ENCODE data around the gene GALK1.

GALK1 gene

DNA sequence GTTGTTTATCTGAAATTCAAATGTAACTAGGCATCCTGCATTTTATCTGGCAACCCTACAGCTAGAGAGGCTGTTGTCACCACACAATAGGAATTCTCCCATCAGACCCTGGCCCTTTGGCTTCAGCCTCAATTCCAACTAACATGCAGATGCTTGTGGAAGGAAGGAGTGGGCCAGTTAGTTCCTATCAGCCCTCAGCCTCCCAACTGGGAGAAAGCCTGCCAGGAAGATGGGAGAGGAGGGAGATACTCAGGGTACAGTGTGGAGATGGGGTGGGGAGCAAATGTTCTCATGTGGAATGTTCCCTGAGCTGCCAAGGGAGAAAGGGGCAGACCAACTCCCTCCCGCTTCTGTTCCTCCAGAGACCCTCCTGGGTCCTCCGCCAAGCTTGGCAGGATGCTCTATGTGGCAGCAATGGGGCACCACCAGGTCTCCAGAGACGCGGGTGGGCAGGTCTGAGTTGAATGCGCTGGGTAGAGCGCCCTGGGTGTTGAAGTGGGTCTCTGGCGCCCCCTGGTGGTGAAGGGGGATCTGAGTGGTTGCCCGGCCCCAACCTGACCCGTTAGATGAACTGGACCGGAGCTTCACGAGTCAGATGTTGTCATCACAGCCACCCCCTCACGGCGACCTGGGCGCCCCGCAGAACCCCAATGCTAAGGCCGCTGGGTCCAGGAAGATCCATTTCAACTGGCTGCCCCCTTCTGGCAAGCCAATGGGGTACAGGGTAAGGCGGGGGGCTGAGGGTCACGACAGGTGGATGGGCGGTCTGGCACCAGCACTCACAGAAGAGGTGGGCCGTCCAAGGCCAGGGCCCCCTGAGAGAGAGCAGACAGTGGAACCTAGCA is 15.2 kb downstream of the GALK1 start:
- DNase-seq (ENCODE audit: low read depth) = peak; percentile 36

DNA sequence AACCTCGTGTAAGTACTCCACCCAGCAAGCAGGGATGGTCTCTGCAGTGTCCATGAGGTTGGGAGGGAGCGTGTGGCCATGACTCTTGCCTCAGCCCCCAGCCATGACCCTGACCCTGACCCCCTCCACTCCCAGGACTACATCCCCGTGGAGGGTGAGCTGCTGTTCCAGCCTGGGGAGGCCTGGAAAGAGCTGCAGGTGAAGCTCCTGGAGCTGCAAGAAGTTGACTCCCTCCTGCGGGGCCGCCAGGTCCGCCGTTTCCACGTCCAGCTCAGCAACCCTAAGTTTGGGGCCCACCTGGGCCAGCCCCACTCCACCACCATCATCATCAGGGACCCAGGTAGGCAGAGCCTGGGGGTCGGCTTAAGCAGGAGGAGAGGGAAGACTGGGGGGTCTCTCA is 16.3 kb downstream of the GALK1 start:
- DNase-seq (ENCODE audit: low read depth) = no peak

DNA sequence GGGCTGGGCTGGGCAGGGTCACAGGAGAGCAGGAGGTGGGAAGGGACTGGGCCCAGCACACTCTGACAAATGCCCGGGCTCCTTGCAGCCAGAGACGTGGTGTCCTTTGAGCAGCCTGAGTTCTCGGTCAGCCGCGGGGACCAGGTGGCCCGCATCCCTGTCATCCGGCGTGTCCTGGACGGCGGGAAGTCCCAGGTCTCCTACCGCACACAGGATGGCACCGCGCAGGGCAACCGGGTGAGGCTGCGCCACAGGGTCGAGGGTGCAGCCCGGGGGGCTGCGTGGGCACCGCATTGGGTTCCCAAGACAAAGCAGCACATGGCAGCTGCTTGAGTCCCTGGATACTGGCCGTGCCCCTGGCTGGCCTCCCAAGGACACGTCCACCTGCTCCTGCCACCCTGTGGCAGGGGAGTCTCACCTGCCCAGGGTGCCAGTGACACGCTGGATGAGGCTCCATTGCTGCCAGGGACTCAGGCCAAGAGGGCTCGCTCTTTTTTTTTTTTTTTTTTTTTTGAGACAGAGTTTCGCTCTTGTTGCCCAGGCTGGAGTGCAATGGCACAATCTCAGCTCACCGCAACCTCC is 21.3 kb downstream of the GALK1 start:
- no peak for DNase-seq (ENCODE audit: low read depth)

DNA sequence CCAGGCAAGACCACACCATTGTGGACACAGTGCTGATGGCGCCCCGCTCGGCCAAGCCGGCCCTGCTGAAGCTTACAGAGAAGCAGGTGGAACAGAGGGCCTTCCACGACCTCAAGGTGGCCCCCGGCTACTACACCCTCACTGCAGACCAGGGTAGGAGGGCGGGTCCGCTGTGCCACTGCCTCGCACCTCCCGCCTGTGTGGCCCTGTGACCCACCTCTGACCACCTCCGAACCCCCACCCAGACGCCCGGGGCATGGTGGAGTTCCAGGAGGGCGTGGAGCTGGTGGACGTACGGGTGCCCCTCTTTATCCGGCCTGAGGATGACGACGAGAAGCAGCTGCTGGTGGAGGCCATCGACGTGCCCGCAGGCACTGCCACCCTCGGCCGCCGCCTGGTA is 22.7 kb downstream of the GALK1 start:
- no peak for DNase-seq (ENCODE audit: low read depth)

DNA sequence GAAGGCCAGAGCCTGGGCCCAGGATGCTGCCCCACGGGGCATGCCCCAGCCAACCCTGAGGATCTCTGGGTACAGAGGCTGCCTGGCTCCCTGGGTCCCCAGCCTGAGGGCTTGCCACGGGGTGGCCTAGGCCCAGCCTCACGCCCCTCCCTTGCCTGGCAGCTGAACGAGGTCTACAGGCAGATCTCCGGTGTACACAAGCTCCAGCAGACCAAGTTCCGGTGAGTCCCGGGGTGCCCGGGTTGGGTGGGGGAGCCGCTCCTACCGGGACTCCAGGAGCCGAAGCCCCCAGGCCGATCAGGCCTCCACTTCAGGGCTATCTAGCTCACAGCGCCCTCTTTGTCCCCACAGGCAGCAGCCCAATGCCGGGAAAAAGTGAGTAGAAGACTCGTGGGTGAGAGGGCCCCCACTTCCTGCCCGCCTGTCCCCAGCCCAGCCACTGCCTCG is 24.3 kb downstream of the GALK1 start:
- no peak for DNase-seq (ENCODE audit: low read depth)

DNA sequence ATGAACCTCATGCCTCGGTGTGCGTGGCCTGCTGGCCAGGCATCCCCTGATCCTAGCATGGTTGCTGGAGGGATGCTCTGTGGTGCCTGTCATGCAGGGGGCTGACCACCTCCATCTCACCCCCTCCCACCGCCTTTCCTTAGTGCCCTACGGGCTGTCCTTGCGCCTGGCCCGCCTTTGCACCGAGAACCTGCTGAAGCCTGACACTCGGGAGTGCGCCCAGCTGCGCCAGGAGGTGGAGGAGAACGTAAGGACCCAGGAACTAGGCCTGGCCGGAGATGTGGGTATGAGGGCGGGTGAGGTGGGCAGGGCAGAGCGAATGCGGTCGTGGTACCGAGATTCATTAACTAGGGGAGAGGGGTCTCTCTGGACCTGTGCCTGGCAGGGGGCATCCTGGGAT is 24.8 kb downstream of the GALK1 start:
- DNase-seq (ENCODE audit: low read depth) = no peak

DNA sequence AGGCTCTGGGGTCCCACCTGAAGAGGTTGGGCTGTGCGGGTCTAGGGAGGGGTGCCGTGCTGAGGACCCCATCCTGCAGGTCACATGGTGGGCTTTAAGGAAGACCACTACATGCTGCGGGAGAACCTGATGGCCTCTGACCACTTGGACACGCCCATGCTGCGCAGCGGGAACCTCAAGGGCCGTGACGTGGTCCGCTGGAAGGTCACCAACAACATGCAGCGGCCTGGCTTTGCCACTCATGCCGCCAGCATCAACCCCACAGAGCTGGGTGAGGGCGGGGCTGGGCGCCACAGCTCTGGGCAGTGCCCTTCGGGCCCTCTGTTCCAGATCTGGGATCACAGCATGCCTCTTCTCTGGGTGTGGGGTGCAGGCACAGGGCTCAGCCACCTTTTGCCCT is 25.2 kb downstream of the GALK1 start:
- no peak for DNase-seq (ENCODE audit: low read depth)

DNA sequence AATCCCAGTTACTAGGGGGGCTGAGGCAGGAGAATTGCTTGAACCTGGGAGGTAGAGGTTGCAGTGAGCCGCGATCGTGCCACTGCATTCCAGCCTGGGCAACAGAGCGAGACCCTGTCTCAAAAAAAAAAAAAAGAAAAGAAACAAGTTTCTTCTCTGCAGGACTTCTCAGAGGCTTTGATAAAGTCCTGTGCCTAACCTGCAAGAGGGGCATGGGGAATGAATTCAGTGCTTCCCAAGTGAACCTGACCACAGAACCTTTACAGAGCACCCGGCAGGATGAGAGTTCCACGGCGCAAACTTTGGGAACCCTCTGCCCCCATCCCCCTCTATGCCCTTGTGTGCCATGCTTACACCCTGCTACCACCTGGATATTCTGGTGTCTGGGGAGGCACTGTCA is 25.8 kb downstream of the GALK1 start:
- DNase-seq (ENCODE audit: low read depth) = no peak

DNA sequence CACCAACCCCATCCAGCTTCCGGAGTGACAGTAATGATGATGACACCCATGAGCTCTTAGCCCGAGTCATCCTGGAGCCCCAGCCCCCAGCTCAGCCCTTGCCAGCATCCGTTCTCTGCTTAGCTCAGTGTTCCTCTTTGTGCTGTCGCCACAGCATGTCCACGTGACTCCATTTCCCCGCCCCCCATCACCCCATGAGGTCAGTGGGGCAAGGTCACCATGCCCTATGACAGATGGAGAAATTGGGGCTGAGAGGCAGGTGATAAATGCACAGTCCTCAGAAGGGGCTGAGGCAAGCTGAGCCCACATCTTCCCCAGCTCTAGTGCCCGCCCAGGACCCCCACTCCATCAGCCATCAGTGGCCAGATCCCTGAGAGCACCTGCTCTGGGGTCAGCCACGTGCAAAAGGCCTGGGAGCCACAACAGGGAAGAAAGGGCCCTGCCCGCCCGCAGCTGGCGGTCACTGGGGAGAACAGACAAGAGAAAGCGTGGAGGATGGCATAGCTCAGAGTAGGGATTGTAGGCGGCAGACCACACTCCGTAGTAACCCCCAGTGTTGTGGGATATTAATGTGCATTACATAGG is 26.7 kb downstream of the GALK1 start:
- DNase-seq (ENCODE audit: low read depth) = peak; percentile 8

DNA sequence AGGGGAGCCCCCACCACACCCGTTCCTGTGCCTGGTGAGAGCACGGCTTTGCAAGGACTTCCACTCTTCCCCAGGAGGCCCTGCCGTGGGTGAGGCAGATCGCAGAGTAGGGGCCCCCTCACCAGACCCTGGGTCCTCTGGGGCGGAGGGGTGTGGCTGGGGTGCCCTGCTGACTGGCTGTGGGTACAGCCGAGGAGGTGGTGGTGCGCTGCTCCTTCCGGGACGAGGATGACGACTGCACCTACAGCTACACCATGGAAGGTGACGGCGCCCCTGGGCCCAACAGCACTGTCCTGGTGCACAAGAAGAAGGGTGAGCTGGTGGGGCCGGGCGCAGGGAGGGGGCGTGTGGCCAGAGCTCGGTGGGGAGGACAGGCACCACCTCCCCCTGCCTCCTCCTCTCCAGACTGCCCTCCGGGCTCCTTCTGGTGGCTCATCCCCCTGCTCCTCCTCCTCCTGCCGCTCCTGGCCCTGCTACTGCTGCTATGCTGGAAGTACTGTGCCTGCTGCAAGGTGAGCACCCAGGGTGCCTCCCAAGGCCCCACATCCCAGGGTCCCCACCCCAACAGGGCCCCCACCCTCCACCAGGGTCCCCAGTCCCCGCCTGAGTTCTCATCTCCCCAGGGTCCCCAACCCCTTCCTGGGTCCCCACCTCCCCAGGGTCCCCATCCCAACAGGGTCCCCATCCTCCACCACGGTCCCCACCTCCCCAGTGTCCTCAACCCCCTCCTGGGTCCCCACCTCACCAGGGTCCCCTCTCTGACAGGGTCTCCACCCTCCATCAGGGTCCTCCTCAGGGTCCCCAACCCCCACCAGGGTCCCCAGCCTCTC is 27.6 kb downstream of the GALK1 start:
- no peak for DNase-seq (ENCODE audit: low read depth)

DNA sequence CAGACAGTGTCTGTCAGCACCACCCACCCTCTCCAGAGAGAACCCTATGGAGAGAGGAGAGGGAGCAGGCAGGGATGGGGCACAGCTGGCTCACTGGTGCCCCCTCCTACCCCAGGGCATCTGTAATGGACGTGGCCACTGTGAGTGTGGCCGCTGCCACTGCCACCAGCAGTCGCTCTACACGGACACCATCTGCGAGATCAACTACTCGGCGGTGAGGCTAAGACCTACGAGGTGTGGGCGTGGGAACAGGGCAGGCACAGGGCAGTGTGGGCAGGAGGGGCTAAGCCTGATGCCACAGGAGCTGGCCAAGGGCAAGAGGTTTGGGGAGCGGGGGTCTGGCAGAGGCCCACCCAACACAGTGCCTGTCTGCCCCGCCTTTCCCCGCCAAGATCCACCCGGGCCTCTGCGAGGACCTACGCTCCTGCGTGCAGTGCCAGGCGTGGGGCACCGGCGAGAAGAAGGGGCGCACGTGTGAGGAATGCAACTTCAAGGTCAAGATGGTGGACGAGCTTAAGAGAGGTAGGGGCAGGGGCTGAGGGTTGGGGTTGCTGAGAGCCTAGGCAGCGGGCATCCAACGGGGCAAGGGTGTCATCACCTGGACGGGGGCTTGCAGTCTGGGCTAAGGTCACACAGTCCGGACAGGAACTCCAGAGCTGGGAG is 28.7 kb downstream of the GALK1 start:
- no peak for DNase-seq (ENCODE audit: low read depth)

DNA sequence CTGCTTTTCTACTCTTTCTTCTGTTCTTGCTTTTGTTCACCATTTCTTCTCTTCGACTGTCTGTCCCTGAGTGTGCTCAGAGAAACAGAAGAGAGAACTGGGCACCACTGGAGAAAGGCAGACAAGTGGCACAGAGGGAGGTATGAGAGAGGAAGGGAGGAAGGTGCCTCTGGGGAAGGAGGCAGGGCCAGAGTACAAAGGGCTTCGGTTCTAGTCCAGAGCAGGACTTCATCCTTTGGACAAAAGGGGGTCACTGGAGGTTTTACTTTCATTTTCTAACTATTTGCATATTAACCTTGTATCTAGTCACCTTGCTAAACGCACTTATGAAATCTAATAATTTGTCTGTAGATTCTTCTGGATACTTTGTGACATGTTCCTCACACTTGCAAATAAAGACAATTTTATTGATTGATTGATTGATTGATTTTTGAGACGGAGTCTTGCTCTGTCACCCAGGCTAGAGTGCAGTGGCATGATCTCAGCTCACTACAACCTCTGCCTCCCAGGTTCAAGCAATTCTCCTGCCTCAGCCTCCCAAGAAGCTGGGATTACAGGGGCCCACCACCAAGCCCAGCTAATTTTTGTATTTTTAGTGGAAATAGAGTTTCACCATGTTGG is 30.2 kb downstream of the GALK1 start:
- no peak for DNase-seq (ENCODE audit: low read depth)

DNA sequence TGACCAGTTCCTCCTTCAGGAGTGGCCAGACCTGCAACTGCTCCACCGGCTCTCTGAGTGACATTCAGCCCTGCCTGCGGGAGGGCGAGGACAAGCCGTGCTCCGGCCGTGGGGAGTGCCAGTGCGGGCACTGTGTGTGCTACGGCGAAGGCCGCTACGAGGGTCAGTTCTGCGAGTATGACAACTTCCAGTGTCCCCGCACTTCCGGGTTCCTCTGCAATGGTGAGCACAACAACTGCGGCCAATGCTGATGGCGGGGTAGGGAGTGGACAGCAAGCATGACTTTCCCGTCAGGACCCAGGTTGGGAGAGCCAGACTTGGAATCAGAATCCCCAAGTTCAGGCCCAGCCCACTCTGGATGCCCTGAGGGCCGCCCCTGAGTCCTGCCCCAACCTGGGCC is 31.5 kb downstream of the GALK1 start:
- DNase-seq (ENCODE audit: low read depth) = no peak

DNA sequence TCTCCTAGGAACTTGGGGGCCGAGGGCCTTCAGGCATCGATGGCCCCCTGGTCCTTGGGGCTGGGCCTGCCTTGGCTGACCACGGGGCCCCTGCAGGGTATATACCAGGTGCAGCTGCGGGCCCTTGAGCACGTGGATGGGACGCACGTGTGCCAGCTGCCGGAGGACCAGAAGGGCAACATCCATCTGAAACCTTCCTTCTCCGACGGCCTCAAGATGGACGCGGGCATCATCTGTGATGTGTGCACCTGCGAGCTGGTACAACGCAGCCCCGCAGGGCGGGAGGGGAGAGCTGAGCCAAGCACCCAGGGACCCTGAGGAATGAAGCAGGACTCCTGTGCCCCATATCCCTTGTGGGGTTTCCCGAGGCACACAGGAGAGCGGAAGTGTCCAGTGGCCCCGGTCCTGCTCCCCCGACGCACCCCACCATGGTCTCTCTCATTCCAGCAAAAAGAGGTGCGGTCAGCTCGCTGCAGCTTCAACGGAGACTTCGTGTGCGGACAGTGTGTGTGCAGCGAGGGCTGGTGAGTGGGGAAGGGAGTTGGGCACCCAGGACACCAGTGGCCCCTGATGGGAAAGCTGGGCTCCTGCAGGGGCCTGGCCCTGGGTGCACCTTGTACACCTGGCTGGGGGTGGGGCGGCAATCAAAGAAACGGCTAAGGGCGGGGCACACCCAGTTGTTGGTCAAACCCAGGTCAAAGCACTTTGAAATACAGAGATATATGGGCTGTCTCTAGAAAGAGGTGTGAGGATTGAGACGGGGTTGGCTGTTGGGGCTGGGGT is 33.1 kb downstream of the GALK1 start:
- no peak for DNase-seq (ENCODE audit: low read depth)

DNA sequence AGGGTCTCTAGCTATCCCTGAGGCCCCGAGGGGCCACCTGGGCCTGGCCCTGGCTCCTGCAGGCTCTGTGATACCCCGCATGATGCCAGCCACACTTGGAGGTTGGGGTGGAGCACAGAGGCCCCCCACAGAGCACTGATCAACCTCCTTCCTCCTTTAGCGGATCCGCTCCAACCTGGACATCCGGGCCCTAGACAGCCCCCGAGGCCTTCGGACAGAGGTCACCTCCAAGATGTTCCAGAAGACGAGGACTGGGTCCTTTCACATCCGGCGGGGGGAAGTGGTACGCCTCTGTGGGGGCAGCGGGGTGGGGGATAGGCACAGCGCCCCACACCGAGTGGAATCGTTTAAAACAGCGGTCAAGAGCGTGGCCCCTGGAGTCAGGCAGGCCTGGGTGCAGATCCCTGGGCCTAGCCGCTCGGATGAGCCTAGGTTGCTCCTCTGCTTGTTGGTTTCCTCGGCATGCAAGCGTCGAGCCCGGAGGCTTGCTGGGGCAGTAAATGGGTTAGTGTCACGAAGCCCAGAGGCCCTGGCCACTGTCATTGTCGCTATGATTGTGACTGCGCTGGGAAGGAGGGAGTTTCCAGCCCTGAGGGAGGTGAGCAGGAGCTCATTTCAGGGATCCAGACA is 33.8 kb downstream of the GALK1 start:
- no peak for DNase-seq (ENCODE audit: low read depth)

DNA sequence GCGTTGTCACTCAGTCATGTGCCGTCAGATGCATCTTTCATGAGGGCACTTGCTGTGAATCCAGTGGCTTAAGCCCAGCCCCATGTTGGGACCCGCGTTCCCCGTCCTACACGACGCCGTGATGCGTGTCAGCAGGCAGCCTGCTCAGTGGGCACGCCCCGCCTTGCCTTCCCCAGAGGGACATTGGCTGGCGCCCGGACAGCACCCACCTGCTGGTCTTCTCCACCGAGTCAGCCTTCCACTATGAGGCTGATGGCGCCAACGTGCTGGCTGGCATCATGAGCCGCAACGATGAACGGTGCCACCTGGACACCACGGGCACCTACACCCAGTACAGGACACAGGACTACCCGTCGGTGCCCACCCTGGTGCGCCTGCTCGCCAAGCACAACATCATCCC is 34.9 kb downstream of the GALK1 start:
- no peak for DNase-seq (ENCODE audit: low read depth)

DNA sequence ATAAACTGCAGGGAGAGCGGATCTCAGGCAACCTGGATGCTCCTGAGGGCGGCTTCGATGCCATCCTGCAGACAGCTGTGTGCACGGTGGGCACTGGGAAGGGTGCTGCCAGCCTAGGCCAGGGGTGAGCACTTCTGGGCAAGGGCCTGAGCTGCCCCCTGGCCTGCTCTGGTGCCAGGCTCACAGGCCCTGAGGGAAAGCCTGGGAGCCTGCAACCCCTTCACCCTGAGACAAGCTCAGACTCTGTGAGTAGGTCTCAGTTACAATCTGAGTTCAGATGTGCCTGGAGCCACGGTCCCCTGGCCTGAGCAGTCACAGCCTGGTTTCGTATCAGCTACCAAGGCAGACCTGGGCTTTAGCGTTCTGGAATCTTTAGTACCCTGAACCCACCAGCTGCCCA is 35.6 kb downstream of the GALK1 start:
- no peak for DNase-seq (ENCODE audit: low read depth)

DNA sequence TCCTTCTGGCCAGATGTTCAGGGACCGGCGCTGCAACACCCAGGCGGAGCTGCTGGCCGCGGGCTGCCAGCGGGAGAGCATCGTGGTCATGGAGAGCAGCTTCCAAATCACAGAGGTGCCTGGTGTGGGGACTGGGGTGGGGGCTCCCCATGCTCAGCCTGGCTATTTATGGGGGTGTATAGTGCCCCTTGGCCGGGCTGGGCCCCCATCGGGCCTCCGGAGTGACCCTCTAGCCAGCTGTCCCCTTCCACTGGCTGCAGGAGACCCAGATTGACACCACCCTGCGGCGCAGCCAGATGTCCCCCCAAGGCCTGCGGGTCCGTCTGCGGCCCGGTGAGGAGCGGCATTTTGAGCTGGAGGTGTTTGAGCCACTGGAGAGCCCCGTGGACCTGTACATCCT is 37.6 kb downstream of the GALK1 start:
- DNase-seq (ENCODE audit: low read depth) = no peak

DNA sequence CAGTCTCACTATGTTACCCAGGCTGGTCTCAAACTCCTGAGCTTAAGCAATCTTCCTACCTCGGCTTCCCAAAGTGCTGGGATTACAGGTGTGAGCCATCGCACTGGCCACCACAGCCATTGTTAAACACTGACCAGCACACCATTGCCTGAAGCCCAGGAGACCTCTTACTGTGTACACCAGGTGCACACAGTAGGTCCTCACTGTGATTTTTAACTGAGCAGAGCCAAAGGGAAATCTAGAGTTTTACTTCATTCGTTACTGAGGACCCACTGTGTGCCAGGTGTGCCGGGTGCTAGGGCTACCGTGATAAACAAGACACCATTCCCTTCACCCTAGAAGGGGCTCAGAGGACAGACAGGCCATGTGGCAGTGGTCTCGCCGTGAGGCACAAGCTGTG is 39.5 kb downstream of the GALK1 start:
- DNase-seq (ENCODE audit: low read depth) = no peak
